Hematopoietic multipotent progenitor cell treated with erythropoietin and hydrocortisone succinate and interleukin-3 and kit ligand, for 6 days (in vitro differentiated cells): ENCODE measurements around the gene CHD6.
"Not testable (repeated sequence)": the region's sequence is repeated elsewhere in the genome, so short reads cannot be mapped to it uniquely, and the experiment has no call there.

Source experiments
- DNase-seq: peaks from one replicate; pipeline ENCODE4 v3.0.0-alpha.2; 2015

Gene CHD6

GRCh38 chr20:41537865-41538264, 80.3 kb downstream of the CHD6 start:
- DNase-seq, result no peak

- not testable (repeated sequence) for DNase-seq
Observed at GRCh38 chr20:41535551-41535950, 82.6 kb downstream of the CHD6 start.

DNA sequence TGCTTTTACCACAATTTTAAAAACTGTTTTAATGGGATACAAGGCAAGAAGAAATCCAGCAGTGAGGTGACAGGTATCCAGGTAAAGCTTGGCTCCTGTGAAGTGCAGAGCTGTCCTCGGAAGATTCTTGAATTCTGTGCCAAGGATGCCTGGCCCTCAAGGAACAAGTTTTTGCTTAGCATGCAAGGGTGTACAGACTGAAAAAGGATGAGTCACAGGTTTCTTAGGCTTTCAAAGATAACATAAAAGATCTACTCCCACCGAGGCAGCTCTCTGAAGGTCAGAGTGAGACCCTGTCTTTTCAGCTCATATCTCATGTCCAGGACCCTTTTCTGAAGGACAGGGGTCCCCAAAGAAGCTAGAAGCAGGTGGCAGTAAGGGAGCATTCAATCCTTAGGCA, 83.3 kb downstream of the CHD6 start:
- DNase-seq, result peak; percentile 15

DNA sequence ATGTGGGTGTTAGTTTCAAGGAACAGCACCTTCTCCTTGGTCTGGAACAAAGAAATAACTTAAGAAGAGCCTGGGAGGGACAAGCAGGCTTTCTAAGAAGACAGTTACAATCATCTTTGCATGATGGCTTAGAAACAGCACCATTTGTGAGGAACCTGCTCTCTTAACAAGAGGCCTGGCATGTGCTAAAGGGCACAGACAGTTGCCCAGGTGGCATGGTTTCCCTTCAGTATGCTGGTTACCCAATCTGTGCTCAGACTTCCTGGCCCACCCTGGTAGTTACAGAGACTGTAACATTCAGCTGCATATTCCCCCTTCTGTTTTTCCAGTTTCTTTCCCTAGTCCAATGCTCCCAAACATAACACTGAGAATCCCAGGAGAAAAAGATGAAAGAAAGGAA, 84.0 kb downstream of the CHD6 start:
- DNase-seq, result no peak

DNA sequence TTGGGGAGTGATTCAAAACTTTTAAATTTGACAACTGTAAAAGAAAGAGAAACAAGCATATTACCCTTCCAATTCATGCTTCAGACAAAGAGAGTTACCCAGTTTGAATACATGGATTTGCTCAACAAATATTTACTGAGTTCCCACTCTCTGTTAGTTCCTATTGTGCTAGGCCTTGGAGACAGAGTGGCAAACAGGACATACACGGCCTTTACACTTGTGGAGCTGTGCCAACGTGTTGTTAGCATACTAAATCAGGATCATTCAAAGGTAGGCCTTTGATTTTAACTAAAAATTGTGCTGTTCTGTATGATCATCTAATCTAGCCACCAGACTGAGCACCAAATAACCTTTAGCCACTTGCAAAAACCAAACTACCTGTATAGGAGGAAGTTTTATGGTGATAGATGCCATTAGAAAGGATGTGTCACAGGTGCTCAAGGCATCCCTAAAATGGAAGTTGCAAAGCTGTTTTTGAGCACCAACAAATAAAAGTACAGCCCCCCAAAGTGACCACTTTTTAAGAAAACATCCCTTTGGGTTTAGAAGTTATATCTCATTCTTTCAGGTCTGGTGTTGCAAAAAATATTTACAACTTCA, 84.5 kb downstream of the CHD6 start:
- DNase-seq, result no peak

- no peak for DNase-seq
Observed at GRCh38 chr20:41532935-41533334, 85.2 kb downstream of the CHD6 start.

GRCh38 chr20:41531518-41532275, 86.5 kb downstream of the CHD6 start:
- DNase-seq, result no peak

DNA sequence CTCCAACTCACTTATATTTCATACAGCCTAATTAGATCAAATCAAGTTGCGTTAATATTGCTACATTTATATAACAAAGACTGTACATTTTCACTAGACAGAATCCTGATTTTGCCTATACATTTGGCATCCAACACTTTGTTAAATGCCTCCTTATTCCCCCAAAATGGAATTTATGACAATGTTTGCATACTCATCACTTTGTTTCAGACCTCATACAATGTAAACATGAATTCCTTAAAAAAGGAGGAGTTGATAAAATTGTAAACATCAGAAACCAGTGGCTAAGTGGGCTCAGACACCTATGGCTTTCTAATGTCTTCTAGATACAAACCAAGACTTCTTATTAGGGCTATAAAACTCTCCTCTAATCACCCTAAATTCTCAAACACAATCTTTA, 87.3 kb downstream of the CHD6 start:
- DNase-seq, result no peak

DNA sequence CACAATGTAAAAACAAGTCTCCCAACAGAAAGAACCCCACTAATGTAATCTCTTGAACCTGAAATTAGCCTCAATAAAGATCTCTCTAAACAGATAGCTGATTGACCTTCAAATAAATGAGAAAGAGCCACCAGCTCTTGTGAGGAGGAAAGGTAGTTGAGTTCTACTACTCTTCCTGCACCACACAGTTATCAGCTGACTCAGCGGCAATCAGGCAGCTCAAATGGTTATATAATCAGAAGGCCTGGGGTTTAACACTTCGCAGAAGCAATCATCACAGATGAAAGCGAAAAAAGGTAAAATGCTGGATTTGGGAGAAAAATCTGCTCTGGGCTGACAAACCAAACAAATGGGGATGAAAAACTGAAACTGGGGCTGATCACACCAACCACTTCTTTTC, 91.8 kb downstream of the CHD6 start:
- DNase-seq, result peak; percentile 30

DNA sequence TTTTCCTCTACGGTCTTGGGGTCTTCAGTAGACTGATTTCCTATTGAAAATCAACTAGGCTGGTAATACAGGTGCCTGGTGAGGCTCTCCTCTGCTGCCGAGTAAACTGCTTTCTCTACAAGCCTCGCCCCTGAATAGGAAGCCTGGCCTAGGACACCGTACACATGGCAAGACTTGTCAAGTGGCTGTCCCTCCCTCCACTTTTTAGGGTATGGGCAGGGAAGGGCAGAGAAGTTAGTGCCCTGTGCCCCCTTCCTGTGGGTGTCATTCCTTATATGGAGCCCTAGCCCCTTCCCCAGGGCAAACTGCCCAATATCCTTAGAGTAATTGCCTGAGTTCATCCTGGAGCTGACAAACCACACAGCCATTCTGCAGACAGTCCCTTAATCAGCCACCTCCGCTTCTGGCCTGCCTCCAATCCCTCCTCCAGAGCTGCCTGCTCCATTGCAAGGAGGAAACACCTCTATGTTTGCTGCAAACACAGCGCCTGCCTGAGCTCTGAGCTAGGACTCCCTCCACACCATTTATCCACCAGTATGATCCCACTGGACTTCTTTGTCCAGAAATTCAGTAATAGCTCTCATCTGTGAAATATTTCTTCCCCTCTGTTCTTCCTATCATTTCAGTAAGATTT, 93.1 kb downstream of the CHD6 start:
- DNase-seq, result peak; percentile 61

- no peak for DNase-seq
Observed at GRCh38 chr20:41523857-41524256, 94.3 kb downstream of the CHD6 start.

DNA sequence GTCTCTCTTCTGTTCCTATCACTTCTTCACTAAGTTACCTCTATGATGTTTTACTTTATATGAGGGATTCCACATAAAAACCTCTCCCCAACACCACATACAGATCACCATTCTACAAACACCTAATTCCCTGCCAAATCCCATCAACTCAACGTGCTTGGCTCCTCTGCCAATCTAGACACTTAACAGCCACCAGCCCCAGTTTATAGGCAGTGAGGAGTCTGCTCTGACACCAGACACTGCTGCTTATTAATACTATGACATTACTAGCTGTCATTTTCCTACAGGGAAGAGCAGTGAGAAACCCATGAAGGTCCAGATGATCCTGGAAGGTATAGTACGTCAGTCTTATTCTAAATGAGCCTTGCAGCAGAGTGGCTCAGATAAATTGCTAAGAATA, 104.3 kb downstream of the CHD6 start:
- DNase-seq, result no peak

DNA sequence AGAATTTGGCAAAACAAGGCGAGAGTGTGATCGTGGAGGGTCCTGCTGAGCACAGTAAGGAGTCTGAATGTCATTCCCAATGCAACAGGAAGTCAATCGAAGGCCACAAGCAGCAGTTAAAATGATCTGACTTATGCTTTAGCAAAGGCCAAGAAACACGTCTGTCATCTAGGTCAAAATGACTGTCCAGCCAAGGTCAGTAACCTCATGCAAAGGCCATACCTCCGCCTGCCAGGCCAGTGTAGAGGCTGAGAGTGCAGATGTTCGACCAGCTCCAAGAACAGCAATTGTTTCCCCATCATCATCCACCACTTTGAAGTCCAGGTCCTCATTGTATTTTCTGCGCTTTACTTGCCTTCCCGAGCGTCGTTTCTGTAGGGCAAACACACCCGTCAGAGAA, 105.6 kb downstream of the CHD6 start:
- DNase-seq, result no peak

GRCh38 chr20:41510847-41511450, 107.2 kb downstream of the CHD6 start:
- DNase-seq, result no peak

DNA sequence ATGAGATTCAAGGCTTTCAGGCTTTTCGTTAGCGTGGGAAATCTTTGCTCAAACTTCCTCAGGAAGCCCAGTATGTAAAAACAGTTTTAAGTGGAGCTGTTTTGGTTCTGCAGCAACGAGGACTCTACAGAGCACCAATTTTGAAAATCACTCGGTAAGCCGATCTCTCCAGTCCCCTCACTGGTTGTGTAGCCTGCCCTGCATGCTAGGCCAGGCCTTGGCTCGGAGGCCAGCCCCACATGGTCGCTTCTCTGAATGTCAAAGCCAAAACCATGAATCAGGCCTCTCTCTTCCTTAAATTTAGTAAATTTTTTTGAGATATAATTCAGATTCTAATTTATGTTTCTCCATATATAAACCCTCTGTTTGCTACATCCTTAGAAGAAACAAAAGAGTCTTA, 108.0 kb downstream of the CHD6 start:
- DNase-seq, result no peak

DNA sequence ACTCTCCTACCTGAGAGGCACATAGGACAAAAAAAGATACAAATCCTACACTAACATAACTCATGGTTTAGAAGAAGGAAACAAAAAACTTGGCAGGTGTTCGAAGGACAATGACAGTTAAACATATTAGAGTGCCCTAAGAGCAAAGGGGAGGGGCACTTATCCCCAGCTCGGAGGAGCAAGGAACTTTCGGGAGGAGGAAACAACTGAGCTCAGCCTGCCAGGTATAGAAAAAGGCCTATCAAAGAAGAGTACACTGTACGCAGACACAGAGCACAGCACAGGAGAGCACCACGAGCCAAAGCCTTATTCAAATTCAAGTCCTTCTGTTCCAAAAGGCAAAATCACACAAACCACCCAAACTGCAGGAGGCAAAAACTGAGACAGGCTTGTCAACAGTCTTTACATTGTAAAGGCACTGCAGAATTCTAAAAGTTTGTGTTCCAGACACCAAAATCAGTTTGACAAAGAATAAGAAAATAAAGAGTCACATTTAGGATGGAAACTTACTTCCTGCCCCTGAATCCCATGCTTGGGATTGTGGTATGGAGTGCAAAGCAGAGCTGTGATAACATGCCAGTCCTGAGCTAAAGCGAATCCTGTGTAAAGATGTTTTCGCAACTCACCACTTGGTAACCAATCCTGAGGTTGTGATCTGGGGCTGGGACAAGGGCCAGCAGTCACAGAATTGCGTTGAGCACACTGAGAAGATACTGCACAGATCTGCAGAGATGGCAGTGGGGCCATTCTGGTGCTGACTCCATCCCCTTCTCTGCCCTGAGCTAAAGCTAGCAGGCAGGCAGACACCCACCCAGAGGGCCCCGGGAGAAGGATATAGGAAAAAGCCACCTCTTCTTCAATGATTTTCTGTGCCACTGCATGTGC, 108.6 kb downstream of the CHD6 start:
- DNase-seq, result peak; percentile 19

DNA sequence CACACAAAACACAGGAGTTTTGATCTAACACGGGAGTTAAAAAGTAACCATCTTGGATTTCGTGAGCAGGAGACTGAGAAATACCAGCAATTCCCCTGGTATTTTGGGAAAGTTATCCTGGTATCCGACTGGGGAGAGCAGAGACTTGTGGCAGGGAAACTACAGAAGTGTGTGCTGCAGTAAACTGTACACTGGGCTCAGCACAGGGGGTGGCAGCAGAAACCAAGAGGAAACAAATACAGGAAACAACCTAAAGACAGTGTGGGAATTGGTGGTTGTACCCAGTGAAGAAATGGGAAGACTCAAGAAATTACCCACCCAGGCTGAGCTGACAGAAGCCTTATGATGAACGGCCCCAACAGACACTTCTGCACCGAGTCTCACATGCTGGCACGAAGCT, 109.8 kb downstream of the CHD6 start:
- peak; percentile 7 for DNase-seq

DNA sequence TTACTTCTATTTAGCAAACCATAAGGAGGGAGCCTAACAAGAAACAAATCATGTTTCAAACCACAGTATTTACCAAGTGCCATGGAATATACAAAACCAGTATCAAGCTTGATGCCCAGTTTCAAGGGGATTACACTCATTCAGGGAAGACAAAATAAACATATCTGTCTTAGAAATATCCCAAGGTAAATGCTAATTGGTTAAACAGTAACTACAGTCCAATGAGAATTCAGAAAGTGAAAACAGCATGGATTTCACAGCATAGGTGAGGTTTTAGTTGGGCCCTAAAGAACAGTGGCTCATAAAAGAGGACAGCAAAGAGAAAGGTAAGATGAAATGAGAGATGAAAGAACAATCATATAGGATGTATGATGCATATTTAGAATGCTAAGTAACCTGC, 110.3 kb downstream of the CHD6 start:
- no peak for DNase-seq

DNA sequence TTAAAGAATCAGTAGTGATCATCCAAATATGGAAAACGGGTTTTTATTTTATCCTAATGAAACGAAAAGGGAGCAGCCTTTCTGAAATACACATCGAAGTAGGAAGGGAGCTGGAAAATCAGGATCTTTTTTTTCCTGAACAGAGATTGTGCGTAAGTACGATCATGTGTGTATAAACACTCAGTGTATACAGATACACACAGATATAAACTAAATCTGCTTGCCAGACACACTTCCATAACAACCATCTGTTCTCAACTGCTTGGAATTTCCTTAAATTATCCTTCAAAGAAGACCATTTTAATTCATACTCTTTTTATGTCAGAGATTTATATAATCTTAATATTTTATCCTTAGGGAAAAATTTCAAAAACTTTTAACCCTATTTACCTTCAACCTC, 110.7 kb downstream of the CHD6 start:
- no peak for DNase-seq

- no peak for DNase-seq
Observed at GRCh38 chr20:41506192-41506915, 111.8 kb downstream of the CHD6 start.

- no peak for DNase-seq
Observed at GRCh38 chr20:41505184-41505583, 113.0 kb downstream of the CHD6 start.

DNA sequence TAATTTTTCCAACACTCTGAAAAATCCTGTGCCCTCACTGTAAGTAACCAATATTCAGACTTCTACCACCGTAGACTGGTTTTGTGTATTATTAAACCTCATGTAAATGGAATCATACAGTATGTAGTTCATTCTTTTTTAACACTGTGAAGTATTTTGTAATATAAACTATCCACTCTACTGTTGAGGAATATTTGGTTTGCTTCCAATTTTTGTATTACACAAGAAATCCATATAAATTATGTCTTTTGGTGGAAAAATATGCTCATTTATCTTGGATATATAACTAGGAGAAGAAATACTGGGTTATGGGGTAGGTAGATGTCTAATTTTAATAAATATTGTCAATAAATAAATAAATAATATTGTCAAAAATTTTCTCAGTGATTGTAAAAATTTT, 116.8 kb downstream of the CHD6 start:
- DNase-seq, result no peak
